LNCaP clone FGC (cell line): ENCODE measurements around the gene DCAF8.

Experiments used
- DNase-seq: peaks from one replicate; pipeline ENCODE4 v3.0.0-alpha.2; 2011; ENCODE audit warnings: low read depth
- H3K4me3 ChIP-seq: 2 replicates; pipeline ENCODE4 v1.5.1; 2011; ENCODE audit warnings: mild to moderate bottlenecking, low read depth, low read length, control low read depth
- CTCF ChIP-seq: IDR thresholded peaks from 2 replicates; pipeline ENCODE4 v1.5.1; 2012; ENCODE audit warnings: mild to moderate bottlenecking; ENCODE audit not compliant: control insufficient read depth, insufficient read depth; ENCODE audit errors: extremely low read depth

Gene DCAF8

GRCh38 chr1:160264795-160265307, 2.5 kb upstream of the DCAF8 start:
- H3K4me3 ChIP-seq, result no peak overlapping the region
- DNase-seq, result no peak
- no peak for TF ChIP-seq CTCF

GRCh38 chr1:160261556-160261892, 825 bp downstream of the DCAF8 start:
- peak; percentile 61 for DNase-seq
- no peak for TF ChIP-seq CTCF
- H3K4me3 ChIP-seq, result peak overlapping the region; percentile 100

- DNase-seq, result peak; percentile 71
- H3K4me3 ChIP-seq, result peak overlapping the region; percentile 100
- TF ChIP-seq CTCF, result no peak
Measured at GRCh38 chr1:160260406-160261382, 1.7 kb downstream of the DCAF8 start.

DNA sequence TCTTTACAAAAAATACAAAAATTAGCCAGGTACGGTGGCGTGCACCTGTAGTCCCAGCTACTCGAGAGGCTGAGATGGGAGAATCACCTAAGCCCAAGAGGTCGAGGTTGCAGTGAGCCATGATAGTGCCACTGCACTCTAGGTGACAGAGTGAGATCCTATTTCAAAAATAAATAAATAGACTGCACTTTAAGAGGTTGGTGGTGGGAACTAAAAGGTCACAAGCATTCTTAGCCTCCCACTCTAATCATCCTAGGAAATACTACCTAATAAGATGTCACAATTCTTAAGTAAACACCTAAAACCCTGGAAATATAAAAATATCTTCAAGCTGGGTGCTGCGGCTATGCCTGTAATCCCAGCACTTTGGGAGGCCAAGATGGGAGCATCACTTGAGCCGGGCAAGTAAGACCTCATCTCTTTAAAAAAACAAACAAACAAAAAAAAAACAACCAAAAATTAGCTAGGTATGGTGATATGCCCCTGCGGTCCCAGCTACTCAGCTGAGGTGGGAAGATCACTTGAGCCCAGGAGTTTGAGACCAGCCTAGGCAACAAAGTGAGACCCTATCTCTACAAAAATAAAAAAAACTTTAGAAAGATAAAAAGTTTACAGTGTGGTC, 4.1 kb downstream of the DCAF8 start:
- no peak overlapping the region for H3K4me3 ChIP-seq
- no peak for TF ChIP-seq CTCF

DNA sequence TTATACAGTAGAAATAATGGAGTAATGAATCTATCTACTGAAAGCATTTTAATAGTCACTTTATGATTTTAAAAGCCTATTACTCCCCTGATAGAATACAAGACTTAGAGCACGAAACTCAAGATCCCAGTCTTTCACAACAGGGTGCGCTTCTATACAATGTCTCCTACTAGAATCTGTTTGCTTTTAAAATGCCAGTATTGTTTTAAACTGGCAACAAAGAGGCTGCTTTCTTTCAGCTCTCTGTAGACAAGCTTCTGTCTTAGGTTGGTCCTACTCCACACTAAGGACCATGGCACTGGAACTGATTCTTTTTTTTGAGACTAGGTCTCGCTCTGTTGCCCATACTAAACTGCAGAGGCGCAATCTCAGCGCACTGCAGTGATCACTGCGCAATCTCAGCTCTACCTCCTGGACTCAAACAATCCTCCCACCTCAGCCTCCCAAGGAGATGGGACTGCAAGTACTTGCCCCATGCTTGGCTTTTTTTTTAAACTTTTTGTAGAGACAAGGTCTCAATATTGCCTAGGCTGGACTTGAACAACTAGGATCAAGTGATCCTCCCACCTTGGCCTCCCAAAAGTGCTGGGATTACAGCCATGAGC, 4.8 kb downstream of the DCAF8 start:
- no peak for DNase-seq
- no peak for TF ChIP-seq CTCF
- H3K4me3 ChIP-seq, result no peak overlapping the region

More for the DNA sequence above, 4.1 kb downstream of the DCAF8 start:
- DNase-seq, result no peak

DNA sequence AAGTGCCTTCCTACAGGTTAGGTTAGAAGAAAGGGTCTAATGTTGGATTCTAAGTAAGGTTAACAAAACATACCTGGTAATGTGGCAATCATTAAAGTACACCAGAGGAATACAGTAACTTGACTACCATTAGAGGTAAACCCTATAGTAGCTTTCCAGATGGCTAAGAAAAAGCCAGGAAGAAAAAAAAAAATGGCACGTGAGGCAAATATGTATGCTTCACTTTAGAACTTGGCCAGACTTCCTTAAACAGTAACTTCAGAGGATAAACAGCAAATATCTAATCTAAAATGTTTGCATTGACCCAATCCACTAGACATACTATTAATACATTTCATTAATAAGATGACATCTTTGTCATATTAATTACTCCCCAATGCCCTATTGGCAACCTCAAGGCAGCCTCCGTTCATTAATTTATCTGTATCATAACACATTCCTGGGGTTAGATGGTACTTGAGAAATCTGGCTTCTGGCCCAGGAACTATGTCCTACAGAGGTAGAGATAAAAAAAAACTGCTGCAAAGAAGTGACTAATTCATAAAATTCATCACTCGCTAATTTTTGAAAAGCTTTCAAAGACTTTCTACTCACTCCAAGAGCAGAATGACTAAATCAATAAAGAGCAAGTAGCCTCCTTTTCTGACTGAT, 5.8 kb downstream of the DCAF8 start:
- no peak for DNase-seq
- TF ChIP-seq CTCF, result no peak

More for the DNA sequence above, 5.8 kb downstream of the DCAF8 start:
- no peak overlapping the region for H3K4me3 ChIP-seq
